Activated naive CD4-positive, alpha-beta T cell treated with anti-CD3 and anti-CD28 coated beads, Interleukin-2, amount 50 U/mL, for 72 hours (primary cell): ENCODE measurements around the gene TBCEL. TPM values are rescaled to one million over a fixed set of nuclear protein-coding genes. Genes with fewer than 3 reads are reported as not detected.

ENCODE experiments used
- ATAC-seq, 2 donors: fragments of 150-1000 bp; cut with Tn5 transposase; 2 replicates each; pipeline ENCODE4 v1.10.0; 2021; ENCODE audit warnings: mild to moderate bottlenecking in 2 of 2, moderate library complexity in 2 of 2
- DNase-seq, 2 donors: peaks; one replicate each; pipeline ENCODE4 v3.0.0; 2021 to 2022; ENCODE audit warnings: low spot score in 2 of 2
- H3K27ac Mint-ChIP-seq, 2 donors: one replicate each; pipeline ENCODE4 v1.8.0; 2022; ENCODE audit warnings: mild to moderate bottlenecking in 2 of 2, mixed read lengths in 2 of 2
- H3K36me3 Mint-ChIP-seq, 2 donors: one replicate each; pipeline ENCODE4 v1.8.0; 2022; ENCODE audit warnings: mixed read lengths in 2 of 2
- H3K9me3 Mint-ChIP-seq, 2 donors: one replicate each; pipeline ENCODE4 v1.8.0; 2022; ENCODE audit warnings: mixed read lengths in 2 of 2
- total RNA-seq, 2 donors: library from RNA; stranded (reverse); gene quantifications; one replicate each; pipeline ENCODE4 v1.2.3, GENCODE V29; 2022

Gene TBCEL
- total RNA-seq, 2 donors from 2014 or later: 6.9 to 9.4 TPM

DNA sequence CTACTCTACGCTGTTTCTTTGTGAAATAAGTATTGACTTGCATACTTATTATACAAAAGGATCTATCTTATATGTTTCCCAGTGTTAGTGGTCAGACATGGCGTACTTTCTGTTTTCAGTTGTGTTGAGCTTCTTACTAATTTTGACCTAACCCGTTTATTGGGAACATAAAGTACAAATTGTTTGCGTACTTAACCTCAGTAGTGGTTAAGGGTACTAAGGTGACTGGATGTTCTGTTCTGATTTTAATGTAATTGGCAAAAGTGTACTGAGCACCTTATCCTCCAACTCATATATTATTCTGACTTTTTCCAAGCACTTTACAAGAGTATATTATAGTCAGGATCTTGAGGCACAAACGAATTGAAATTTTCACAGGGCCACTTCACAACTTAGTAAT, 17.2 kb downstream of the TBCEL start:
- no peak for DNase-seq
- Mint-ChIP-seq H3K27ac (peak overlapping the region in 1 of 2 donors; percentile 36), H3K9me3 (no peaks in the 10 kb centered on the region), H3K36me3 (no peaks in the 10 kb centered on the region)
- ATAC-seq: no peak

DNA sequence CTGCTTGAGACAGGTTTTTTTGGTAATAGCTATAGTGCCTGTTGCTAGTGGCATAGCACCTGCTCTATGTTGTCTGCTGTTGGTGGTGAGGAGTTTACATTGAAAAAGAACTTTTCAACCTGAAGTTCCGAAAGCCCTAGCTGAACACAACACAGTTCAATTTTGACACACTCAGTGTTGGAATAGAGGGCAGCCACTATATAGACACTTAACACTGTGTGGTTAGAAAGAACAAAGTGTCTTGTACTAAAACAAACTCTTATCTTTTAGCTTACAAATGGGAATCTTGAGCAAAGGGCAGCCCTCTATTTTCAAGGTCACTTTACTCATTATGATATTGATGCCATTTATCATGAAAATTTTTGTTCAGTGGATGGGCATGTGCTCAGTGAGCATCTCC, 18.4 kb downstream of the TBCEL start:
- Mint-ChIP-seq H3K27ac (no peak overlapping the region), H3K36me3 (no peaks in the 10 kb centered on the region), H3K9me3 (no peaks in the 10 kb centered on the region)
- ATAC-seq (no peak), DNase-seq (no peak)

GRCh38 chr11:121047926-121048325, 24.0 kb downstream of the TBCEL start:
- H3K36me3 Mint-ChIP-seq: no peaks in the 10 kb centered on the region

DNA sequence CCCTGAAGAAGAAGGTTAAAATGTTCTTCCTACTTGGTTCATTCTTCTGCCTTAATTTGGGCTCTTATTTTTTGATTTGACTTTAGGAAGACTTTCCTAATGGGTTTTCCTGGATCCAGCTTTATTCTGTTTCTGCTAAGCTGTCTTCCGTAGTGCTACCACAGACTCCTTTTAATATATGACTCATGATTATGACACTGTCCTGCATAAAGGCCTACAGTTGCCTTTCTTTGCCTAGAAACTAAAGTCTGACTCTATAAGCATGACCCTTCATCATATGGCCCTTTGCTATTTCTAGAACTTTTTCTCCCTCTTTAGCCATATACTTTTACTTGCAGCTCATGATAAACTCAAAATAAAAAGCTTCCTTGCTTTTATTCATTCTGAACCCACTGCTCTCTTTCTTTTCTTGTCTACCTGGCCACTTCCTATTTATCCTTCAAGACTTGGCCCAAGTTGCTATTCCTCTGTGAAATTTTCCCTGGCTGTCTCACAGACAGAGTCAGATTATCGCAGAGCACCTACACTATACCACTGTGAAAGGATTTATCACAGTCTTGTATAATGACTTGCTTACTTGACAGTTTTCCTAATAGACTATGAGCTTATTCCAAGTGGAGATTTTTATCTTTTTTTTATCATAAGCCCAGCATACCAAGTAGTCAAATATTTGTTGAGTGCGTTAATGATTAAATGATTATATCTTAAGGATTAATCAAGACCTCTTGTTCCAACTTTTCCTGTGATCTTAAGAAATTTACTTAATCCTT, 24.7 kb downstream of the TBCEL start:
- DNase-seq (no peak), ATAC-seq (no peak)
- Mint-ChIP-seq H3K36me3 (no peaks in the 10 kb centered on the region), H3K9me3 (no peaks in the 10 kb centered on the region), H3K27ac (no peak overlapping the region)

More at GRCh38 chr11:121047926-121048325, 24.0 kb downstream of the TBCEL start:
- H3K9me3 Mint-ChIP-seq: no peaks in the 10 kb centered on the region
- DNase-seq (no peak), ATAC-seq (no peak)
- H3K27ac Mint-ChIP-seq: no peak overlapping the region

DNA sequence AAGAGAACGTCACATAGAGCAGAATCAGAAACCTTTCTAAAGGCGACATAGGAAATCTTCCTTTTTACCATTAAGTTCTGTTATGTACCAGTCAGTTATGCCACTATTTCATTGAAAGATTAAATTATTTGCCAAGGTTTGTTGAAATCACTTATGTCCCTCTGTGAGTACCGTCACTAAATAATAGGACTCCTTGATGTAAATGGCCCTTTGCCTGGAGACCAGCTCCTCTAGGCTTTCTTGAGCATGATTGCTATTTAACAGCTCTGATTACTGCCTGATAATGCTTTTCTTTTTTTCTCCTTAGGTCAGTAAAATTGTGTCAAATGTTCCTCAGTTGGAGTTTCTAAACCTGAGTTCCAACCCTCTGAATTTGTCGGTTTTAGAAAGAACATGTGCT, 29.3 kb downstream of the TBCEL start:
- no peak for DNase-seq
- no peaks in the 10 kb centered on the region for H3K36me3 Mint-ChIP-seq
- ATAC-seq: no peak
- no peaks in the 10 kb centered on the region for H3K9me3 Mint-ChIP-seq
- no peak overlapping the region for H3K27ac Mint-ChIP-seq

- Mint-ChIP-seq H3K27ac (no peak overlapping the region), H3K9me3 (no peaks in the 10 kb centered on the region), H3K36me3 (no peaks in the 10 kb centered on the region)
- no peak for DNase-seq
- no peak for ATAC-seq
Observed at GRCh38 chr11:121054266-121054665, 30.4 kb downstream of the TBCEL start.

DNA sequence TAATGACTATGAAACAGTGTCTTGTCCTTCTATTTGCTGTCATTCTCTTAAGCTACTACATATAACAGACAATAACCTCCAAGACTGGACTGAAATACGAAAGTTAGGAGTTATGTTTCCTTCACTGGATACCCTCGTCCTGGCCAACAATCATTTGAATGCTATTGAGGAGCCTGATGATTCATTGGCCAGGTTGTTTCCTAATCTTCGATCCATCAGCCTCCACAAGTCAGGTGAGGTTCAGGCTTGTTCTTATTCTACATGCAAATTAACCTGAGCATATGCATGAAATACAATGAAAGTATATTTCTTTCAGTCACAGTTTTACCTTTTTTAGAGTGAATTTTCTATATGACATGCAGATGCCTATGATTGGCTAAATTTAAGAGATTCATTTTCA, 31.2 kb downstream of the TBCEL start:
- Mint-ChIP-seq H3K9me3 (no peaks in the 10 kb centered on the region), H3K36me3 (no peaks in the 10 kb centered on the region), H3K27ac (no peak overlapping the region)
- no peak for DNase-seq
- no peak for ATAC-seq

GRCh38 chr11:121057922-121058321, 34.0 kb downstream of the TBCEL start:
- ATAC-seq (peak in 1 of 2 donors; percentile 54), DNase-seq (no peak)
- no peaks in the 10 kb centered on the region for H3K36me3 Mint-ChIP-seq
- no peaks in the 10 kb centered on the region for H3K9me3 Mint-ChIP-seq
- no peak overlapping the region for H3K27ac Mint-ChIP-seq

- H3K27ac Mint-ChIP-seq: no peak overlapping the region
- no peaks in the 10 kb centered on the region for H3K9me3 Mint-ChIP-seq
- DNase-seq (no peak), ATAC-seq (no peak)
- no peaks in the 10 kb centered on the region for H3K36me3 Mint-ChIP-seq
Observed at GRCh38 chr11:121058941-121059340, 35.0 kb downstream of the TBCEL start.

GRCh38 chr11:121059605-121060004, 35.7 kb downstream of the TBCEL start:
- ATAC-seq (no peak), DNase-seq (no peak)
- Mint-ChIP-seq H3K36me3 (no peaks in the 10 kb centered on the region), H3K27ac (no peak overlapping the region), H3K9me3 (no peaks in the 10 kb centered on the region)

DNA sequence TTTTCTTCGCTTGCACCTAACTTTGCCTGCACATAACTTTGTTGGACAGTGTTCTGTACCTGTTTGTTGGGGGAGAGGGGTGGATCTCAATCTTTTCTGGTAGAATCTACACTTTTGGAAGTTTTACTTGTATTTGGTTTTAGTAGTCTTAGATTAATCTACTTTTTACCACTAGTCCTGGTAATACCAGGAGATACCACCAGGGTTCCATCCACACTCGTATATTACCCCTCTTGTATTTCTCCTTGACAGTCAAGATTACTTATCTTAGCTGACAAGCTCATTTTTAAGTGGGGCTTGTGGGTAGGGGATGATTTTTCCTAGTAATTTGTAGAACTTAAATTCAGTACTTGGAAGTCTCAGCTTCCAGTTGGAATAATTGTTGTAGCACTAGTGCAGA, 39.8 kb downstream of the TBCEL start:
- Mint-ChIP-seq H3K9me3 (peaks cover 0 to under 1% of the 10 kb centered on the region in 2 donors), H3K36me3 (peaks cover 0 to 7% of the 10 kb centered on the region in 2 donors), H3K27ac (no peak overlapping the region)
- ATAC-seq (no peak), DNase-seq (no peak)

DNA sequence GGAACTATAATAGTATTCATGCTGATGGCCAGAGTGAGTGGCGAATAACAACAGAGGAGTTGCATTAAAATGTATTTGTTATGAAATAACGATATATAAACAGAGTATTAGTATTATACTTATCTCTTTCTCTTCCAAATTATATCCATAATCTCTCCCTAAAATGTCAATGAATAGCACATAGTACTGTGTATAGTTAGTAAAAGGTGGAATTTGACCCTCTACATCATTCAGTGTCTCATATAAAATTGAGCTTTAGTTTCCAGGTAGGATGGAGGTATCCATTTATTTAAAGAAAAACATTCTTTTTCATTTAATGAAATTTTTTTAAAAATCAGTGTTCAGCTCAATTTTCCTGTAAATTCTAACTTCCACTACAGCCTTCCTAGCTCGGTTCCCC, 42.7 kb downstream of the TBCEL start:
- ATAC-seq: no peak
- H3K9me3 Mint-ChIP-seq: peaks cover 0 to 11% of the 10 kb centered on the region in 2 donors
- H3K36me3 Mint-ChIP-seq: peaks cover 12 to 20% of the 10 kb centered on the region in 2 donors
- no peak overlapping the region for H3K27ac Mint-ChIP-seq
- DNase-seq: no peak

DNA sequence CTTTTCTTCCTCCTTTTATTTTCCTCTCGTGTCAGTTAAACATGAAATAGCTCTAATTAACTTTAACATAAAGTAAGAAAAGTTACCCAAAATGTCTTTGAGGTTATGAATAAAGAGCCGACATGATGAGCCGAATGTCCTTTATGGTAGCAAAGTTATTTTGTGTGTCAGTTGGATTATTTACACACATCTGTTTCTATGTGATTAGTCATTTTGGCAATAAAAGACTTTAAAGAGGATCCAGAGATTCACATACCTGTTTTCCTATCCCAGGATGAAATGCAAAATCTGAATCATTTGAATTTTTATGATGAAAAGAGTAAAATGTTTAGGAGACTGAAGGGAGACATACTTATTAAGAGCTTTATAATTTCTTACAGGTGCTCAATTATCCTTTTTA, 43.1 kb downstream of the TBCEL start:
- ATAC-seq (no peak), DNase-seq (no peak)
- Mint-ChIP-seq H3K36me3 (peaks cover 12 to 20% of the 10 kb centered on the region in 2 donors), H3K27ac (no peak overlapping the region), H3K9me3 (peaks cover 0 to 11% of the 10 kb centered on the region in 2 donors)

DNA sequence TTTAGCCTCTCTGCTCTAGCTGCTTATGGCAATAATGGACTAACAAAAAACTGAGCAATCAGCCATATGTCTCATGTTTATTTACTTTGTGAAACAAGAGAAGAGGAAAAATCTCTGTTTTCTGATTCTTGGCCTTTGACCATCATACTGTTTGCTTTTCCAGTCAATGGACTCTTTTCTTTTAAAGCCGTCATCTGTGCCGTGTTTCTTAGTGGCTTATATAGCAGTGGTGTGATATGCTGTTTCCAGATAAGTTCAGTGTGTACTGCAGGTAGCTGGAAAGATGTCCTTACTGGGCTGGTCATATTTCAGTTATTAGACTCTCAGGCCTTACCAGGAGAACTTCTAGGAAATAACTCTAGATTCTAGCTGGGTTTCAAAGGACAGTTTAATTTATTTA, 43.6 kb downstream of the TBCEL start:
- DNase-seq (no peak), ATAC-seq (no peak)
- Mint-ChIP-seq H3K9me3 (peaks cover 0 to 11% of the 10 kb centered on the region in 2 donors), H3K27ac (no peak overlapping the region), H3K36me3 (peaks cover 12 to 20% of the 10 kb centered on the region in 2 donors)

GRCh38 chr11:121067962-121068647, 44.2 kb downstream of the TBCEL start:
- DNase-seq (no peak), ATAC-seq (no peak)
- peaks cover 0 to 11% of the 10 kb centered on the region in 2 donors for H3K9me3 Mint-ChIP-seq
- H3K36me3 Mint-ChIP-seq: peaks cover 12 to 20% of the 10 kb centered on the region in 2 donors
- peak overlapping the region; percentile 9 to 66 for H3K27ac Mint-ChIP-seq

GRCh38 chr11:121068787-121069186, 44.9 kb downstream of the TBCEL start:
- no peak for DNase-seq
- Mint-ChIP-seq H3K36me3 (peaks cover 12 to 20% of the 10 kb centered on the region in 2 donors), H3K9me3 (peaks cover 0 to 11% of the 10 kb centered on the region in 2 donors), H3K27ac (no peak overlapping the region)
- ATAC-seq: no peak

- no peak for DNase-seq
- peaks cover 12 to 20% of the 10 kb centered on the region in 2 donors for H3K36me3 Mint-ChIP-seq
- peaks cover 0 to 11% of the 10 kb centered on the region in 2 donors for H3K9me3 Mint-ChIP-seq
Observed at GRCh38 chr11:121070951-121071845, 47.3 kb downstream of the TBCEL start.

More at GRCh38 chr11:121070951-121071845, 47.3 kb downstream of the TBCEL start:
- no peak for ATAC-seq
- H3K27ac Mint-ChIP-seq: no peak overlapping the region
